Left colon (tissue), 2 donors: Measurements from ENCODE around the gene TNFRSF9. TPM values are rescaled to one million over a fixed set of nuclear protein-coding genes. Genes with fewer than 3 reads are reported as not detected.
"Not testable (repeated sequence)": the region's sequence is repeated elsewhere in the genome, so short reads cannot be mapped to it uniquely, and the experiment has no call there.

Experiments
- ATAC-seq: fragments of 200-7000 bp; cut with Tn5 transposase; one replicate; pipeline ENCODE4 v1.9.1; 2020; ENCODE audit warnings: mild to moderate bottlenecking, moderate library complexity
- DNase-seq, 2 donors: peaks; one replicate each; pipeline ENCODE4 v3.0.0-alpha.2; 2020
- intact Hi-C, 2 donors: fragments of 100-400 bp; cut with DNase I in 1 of 2; cut with micrococcal nuclease in 1 of 2; formaldehyde crosslinking; loops; one replicate each; pipeline versions ENCODE4 v1.11.2 to v1.14.0; 2022; cut with DNase I, micrococcal nuclease
- total RNA-seq, 2 donors: library from RNA; stranded (reverse); fragmentation: NEBNext Ultra II Directional; extraction: Animal tissue kit (Norgen Biotek cat#: 25700); gene quantifications; one replicate each; pipeline ENCODE4 v1.2.1, GENCODE V29; 2021
- donor health status: DM: no; HTN: no; CAD: no.
- donor health status: DM: yes; HTN: yes; CAD: no.

TNFRSF9 gene
- total RNA-seq, 2 donors from 2014 or later, result 0.09 to 0.50 TPM

DNA sequence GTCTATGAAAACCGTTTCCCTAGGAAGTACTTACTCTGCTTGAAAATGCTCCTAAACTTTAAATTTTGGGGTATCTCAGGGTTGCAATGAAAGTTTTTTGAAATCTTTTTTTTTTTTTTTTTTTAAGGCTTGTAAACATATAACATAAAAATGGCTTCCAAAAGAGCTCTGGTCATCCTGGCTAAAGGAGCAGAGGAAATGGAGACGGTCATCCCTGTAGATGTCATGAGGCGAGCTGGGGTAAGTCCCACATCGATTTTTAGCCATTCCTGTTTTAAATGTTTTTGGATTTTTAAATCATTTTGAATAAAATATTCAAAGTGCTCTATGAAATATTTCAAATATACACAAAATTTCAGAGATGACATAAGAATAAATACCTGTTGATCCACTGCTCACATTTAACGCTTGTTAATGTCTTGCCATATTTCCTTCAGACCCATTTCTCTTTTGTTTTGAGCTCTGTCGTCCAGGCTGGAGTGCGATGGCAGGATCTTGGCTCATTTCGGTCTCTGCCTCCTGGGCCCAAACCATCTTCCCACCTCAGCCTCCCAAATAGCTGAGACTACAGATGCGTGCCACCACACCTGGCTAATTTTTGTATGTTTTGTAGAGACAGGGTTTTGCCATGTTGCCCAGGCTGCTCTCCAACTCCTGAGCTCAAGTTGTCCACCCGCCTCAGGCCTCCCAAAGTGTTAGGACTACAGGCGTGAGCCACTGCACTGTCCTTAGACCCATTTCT lies 22.2 kb upstream of the TNFRSF9 start:
- intact Hi-C loops, result no loop called here
- DNase-seq (no peak), ATAC-seq (no peak)

DNA sequence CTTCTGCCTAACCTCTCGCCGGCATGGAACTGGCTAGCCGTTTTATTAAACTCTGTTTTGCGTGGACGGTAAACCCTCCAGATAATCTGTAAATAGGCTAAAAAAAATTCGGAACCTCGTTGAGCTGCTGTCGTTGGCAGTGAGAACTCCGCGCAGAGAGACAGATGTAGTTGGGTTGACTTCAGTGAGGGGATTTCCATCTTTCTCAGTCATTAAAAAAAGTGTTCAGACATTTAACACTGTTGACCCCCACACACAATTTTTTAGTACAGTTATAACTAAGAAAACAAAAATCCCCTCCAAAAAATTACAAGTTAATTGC lies 21.3 kb upstream of the TNFRSF9 start:
- intact Hi-C loops, result no loop called here
- DNase-seq (no peak), ATAC-seq (peak; percentile 2)

DNA sequence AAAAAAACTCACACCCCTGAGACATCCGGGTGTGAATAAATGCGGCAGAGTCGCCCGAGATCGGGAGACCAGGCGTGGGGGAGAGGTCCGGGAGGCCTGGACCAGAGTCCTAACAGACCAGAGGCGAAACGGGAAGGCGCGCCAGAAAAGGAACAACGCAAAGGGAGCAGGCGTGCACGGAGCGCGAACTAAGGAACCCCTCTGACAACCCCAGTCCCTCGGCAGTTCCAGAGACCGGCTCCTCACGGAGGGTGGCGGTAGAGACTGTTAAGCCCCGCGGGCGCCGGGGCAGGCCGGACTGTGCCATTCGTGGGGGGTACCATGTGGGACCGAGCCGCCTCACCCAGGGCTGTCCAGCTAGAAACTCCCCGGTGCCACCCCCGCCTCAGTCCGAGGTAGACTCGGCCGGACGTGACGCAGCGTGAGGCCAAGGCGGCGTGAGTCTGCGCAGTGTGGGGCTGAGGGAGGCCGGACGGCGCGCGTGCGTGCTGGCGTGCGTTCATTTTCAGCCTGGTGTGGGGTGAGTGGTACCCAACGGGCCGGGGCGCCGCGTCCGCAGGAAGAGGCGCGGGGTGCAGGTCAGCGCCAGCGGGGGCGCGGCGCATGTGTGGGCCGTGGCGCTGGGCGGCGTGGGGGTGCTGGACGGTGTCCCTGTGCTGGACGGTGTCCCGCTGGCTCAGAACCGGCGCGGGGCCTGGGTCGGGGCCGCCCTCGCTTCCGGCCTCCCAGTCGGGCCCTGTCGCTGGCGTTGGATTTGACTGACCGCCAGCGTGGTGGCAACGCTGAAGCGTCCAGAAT lies 20.8 kb upstream of the TNFRSF9 start, which contains the start of gene PARK7:
PARK7 (plus strand) TSS at position 496 of the 798 bp plus-strand sequence. CDS start 1,075 bp downstream, outside the sequence.
- peak; percentile 93 for ATAC-seq
- intact Hi-C loops, result no loop called here
- DNase-seq, result peak; percentile 99

DNA sequence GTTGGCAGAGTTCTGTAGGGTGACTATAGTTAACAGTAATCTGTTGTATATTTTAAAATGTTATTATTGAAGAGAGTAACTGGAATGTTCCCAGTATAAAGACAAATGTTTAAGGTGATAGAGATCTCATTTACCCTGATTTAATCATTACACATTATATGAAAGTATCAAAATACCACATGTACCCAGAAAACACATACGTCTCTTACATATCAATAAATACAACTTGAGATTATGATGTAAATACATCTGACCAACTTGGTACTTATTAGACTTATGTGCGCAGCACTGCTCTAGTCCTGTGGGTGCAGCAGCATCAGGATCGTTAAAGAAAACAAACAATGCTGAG lies 20.2 kb upstream of the TNFRSF9 start:
- DNase-seq (no peak), ATAC-seq (no peak)
- intact Hi-C loops, result no loop called here

DNA sequence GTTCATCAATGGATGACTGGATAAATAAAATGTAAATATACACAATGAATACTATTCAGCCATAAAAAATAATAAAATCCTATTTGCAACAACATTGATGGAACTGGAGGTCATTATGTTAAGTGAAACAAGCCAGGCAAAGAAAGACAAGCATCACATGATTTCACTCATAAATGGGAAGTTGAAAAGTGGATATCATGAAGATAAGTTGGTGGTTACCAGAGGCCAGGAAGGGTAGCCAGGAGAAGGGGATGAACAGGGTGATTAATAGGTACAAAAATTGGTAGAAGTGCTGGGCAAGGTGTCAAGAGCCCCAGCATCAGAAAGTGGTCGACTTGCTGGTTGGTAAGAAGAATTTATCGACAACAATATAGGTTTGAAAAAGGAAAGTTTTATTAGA lies 19.5 kb upstream of the TNFRSF9 start:
- ATAC-seq, result no peak
- no peak for DNase-seq
- intact Hi-C loops, result no loop called here

DNA sequence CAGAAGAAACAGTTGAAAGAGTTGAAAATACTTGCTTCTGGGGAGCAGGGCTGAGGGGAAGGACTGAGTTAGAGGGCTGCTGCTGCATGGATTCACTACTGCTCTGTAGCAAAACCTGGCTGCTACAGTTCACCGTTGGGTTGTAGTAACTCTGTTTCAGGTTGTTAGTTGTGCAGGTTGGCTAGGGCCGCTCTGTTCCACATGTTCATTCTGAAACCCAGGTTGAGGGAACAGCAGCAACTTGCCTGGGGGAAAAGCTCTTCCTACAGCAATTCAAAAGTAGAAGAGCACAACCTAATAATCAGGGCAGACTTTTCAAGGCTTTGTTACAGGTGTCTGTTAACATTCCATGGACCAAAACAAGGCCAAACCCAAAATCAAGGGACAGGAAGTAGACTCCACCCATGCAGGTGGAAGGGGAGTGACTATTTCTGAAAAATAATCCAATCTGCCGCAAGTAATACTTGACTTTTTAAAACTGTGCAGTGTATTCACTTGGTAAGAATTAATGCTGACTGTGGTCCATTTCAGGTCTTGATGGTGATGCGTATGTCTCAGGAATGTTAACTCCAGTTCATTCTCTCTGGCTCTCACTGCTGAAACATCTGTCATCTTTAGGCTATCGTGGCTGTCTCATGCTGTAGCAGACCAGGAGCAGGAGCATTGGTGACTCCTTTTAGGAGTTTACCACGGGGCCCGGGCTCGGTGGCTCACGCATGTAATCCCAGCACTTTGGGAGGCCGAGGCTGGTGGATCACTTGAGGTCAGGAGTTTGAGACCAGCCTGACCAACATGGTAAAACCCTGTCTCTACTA lies 15.8 kb upstream of the TNFRSF9 start:
- ATAC-seq, result no peak
- intact Hi-C loops, result no loop called here
- DNase-seq, result no peak

DNA sequence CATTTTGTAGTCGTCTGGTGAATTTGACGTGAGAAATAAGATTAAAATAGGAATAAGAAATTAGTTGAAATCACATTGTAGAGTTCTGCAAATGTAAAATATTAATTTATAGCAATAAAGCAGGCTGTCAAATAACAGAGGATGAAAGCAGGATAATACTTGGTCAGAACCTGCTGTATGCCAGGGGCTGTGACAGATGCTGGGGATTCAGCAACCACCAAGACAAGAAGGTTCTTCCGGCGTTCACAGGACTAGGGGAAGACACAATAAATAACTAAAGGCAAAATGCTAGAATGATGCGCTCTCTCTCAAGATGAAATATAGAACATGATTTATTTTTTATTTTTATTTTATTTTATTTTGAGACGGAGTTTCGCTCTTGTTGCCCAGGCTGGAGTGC lies 14.0 kb upstream of the TNFRSF9 start:
- intact Hi-C loops, result no loop called here
- no peak for ATAC-seq
- DNase-seq, result no peak

DNA sequence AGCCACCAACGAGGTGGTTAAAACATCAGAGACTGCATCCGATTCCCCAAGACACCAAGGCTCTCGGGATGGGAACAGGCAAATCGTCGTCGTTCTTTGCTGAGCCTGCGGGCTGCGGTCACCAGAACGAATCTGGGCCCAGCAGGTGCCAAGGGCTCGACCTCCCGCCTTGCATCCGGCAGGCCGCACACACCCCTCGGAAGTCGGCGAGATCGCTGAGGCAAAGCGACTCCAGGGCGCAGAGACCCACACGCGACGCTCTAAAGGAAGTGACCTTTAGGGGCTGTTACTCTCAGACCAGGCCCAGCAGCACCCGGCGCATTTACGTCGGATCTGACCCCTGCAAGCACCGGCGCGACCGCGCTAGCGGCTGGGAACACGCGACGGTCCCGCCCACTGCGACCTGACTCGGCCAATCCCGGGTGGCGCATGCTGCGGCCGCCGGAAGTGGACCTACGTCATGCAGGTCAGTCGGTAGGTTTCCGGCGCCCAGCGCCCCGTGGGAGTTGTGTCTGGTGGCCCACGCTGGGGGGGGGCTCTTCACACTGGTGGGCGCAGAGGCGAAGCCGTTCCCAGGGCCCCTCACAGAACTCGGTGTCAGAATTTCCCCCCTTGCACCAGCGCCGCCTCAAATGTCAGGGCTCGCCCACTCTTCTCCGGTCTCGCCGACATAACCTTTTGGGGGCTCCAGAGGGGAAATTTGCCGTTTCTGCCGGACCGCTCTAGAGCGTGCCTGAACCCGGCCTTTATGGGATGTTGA lies 13.4 kb upstream of the TNFRSF9 start:
- intact Hi-C loops, result no loop called here
- ATAC-seq (peak; percentile 99), DNase-seq (peak; percentile 95)

DNA sequence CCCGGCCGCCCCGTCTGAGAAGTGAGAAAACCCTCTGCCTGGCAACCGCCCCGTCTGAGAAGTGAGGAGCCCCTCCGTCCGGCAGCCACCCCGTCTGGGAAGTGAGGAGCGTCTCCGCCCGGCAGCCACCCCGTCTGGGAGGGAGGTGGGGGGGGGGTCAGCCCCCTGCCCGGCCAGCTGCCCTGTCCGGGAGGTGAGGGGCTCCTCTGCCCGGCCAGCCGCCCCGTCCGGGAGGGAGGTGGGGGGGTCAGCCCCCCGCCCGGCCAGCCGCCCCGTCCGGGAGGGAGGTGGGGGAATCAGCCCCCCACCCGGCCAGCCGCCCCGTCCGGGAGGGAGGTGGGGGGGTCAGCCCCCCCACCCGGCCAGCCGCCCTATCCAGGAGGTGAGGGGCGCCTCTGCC lies 12.2 kb upstream of the TNFRSF9 start:
- DNase-seq, intact Hi-C loops, ATAC-seq: not testable (repeated sequence)

DNA sequence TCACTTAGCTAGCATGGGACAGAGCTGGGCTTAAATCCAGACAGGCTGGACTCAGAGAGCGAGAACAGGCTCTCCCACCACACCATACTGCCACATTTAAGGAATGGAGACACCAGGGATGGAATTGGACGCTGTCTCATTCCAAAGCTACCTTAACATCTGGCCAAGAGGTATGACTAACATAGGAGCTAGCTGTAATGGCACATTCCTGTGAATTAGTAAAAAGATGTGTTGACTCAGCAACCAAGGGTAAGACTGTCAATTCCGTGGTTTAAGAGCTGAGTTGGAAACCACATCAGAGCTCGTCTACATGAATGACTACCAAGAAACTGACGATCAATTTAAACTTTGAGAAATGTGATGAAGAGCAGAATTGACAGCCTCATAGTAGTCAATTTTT lies 8.3 kb upstream of the TNFRSF9 start:
- no peak for ATAC-seq
- DNase-seq, result no peak
- intact Hi-C loops, result no loop called here

DNA sequence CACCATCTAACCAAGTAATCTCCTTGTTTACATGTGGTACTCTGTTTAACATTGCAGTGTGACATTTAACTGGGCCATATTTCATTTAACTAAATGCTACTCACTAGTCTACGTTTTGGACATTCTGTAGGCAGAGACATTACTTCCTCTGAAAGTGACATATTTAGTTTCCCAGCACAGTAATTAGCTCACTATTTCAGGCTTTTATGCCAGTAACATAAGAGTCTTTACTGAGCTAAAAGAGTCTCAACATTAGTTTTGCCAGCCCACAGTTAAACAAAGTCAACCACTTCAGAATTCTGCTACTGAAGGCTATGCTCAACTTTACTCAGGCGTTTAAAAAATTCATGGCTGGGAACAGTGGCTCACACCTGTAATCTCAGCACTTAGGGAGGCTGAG lies 2.6 kb upstream of the TNFRSF9 start:
- DNase-seq, result no peak
- ATAC-seq, result no peak
- intact Hi-C loops, result no loop called here

DNA sequence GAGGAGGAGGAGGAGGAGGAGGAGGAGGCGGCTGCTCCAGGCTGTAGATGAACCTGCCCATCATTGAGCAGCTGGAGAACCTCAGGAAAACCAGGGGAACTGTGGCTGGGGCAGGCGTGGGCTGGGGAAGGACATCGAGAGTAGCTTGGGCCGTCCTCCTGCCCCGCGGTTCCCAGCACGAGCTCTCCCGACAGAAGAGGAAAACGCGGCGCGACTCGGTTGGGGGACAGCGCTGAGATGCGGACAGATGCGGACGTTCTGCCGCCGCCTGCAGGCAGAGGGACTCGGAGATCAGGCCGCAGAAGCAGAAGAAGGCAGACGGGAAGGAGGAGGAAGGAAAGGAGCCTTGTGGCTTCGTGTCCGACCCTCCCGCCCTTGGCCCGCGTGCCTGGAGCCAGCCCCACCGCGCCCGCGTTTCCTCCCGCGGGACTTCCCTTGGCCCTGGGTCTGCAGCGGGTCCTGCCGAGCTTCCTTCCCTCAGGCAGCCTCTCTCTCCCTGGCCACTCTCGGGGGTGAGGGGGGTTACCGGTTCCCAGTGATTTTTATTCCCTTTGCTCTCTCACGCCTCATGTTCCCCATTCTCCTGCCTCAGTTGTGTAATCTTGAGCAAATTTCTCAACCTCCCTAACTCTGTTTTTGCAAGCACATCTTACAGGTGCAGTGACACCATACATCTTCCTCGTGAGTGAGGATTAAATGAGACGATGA lies 1.7 kb upstream of the TNFRSF9 start:
- intact Hi-C loops, result no loop called here
- DNase-seq (peak; percentile 37 to 61), ATAC-seq (peak; percentile 75)

DNA sequence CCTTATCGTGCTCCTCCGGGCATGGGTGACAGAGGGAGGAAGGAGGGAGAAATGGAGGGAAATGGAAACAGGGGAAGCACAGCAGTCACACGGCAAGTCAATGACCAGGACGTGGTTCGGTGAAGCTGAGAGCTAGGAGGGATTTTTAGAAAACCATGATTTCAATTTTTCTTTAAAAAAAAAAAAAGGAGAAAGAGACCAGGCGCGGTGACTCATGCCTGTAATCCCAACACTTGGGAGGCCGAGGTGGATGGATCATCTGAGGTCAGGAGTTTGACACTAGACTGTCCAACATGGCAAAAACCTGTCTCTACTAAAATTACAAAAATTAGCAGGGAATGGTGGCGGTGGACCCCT lies 776 bp upstream of the TNFRSF9 start:
- intact Hi-C loops, result no loop called here
- DNase-seq, result no peak
- ATAC-seq, result no peak

DNA sequence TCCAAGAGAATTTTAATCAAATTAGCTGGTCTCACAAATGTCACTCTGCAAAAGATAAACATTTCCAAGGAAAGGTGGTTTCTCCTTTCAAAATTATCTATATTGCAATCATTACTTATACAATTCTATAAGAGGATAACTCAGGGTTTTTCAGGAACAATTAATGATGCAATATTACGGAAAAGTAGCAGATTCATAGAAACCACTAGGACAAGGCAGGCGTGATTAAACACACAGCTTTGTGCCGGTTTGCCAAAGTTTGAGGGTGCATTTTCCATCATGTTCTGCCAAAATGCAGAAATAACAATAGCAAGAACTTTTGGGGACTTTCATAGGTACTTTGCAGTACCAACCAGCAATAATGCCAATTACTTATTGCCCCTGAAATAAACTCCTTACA lies 605 bp downstream of the TNFRSF9 start:
- DNase-seq (no peak), ATAC-seq (no peak)
- intact Hi-C loops, result no loop called here

DNA sequence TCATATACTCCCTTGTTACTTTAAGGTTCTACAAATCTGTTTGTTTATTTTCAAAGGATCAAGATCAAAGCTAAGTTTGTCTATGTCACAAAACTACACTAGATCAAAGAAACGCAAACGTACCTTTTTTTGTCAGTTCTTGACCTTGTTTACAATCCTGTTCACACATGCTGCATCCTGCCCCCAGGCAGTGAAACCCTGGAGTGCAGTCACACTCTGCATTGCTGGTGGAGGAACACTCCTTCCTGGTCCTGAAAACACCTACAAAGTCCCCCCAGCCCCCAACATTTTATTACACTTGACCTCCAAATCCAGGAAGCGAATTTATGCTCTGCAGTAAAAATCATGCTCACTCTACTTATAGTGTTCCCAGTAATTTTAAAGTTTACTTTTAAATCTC lies 2.6 kb downstream of the TNFRSF9 start:
- ATAC-seq, result peak; percentile 68
- no peak for DNase-seq
- intact Hi-C loops, result no loop called here

DNA sequence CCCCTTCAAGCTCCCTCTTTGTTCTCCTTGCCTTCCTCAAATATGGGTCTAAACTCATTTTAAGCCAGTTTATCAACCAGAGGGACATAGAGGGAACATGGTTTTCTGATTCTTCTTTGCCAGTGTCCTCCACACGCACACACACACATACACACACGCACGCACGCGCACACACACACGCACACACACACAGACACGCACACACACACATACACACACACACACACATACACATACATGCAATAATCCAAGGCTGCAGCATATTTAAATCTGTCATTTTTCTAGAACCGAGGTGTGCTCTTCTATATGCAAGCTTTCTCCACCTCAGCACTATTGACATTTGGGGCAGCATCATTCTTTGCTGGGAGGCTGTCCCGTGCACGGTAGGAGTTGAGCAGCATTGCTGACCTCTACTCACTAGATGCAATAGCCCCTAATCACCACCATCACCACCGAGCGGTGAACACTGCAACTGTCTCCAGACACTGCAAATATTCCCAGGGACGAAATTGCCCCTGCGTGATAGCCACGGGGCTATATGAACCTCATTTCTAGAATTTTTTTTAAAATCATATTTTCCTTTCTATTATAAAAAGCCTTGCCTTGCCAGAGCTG lies 8.0 kb downstream of the TNFRSF9 start:
- intact Hi-C loops, result no loop called here
- no peak for DNase-seq
- no peak for ATAC-seq

DNA sequence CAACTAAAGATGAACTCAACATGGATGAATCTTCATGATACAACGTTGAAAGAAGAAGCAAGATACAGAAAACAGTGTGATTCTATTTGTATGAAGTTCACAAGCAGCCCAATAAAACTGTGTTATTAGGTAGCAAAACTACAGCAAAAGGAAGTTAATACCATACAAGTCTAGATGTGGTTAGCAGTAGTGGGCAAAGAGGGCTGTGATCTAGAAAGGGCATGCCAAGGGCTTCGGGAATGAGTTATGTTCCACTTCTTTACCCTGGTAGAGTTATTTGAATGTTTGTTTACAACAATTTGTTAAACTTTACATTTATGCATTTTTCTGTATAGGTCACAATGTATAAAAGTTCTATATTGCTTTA lies 9.2 kb downstream of the TNFRSF9 start:
- intact Hi-C loops, result no loop called here
- ATAC-seq, result no peak
- DNase-seq, result no peak
